Left ventricle myocardium superior (tissue), 1 donor: ENCODE results near the gene MAPK1. TPM values are rescaled to one million over a fixed set of nuclear protein-coding genes. Genes with fewer than 3 reads are reported as not detected.
"Not testable (repeated sequence)": the region's sequence is repeated elsewhere in the genome, so short reads cannot be mapped to it uniquely, and the experiment has no call there.

Source experiments
- ATAC-seq: fragments of 200-7000 bp; cut with Tn5 transposase; one replicate; pipeline ENCODE4 v1.9.1; 2020; ENCODE audit warnings: mild to moderate bottlenecking, moderate library complexity
- DNase-seq: peaks from one replicate; pipeline ENCODE4 v3.0.0-alpha.2; 2020
- intact Hi-C: fragments of 100-400 bp; cut with micrococcal nuclease; formaldehyde crosslinking; loops from one replicate; pipeline ENCODE4 v1.11.0; 2022
- total RNA-seq: library from RNA; stranded (reverse); fragmentation: NEBNext Ultra II Directional; extraction: Animal tissue kit (Norgen Biotek cat#: 25700); gene quantifications from one replicate; pipeline ENCODE4 v1.2.1, GENCODE V29; 2021
- donor health status: DM: no; HTN: yes; CAD: no; lungs with severe emphysema.

The MAPK1 gene
- total RNA-seq, 1 donor from 2014 or later: 80.5 TPM

GRCh38 chr22:21739828-21740377, 127.5 kb downstream of the MAPK1 start:
- DNase-seq: no peak
- intact Hi-C loops: no loop called here
- ATAC-seq: no peak

- intact Hi-C loops: no loop called here
- no peak for ATAC-seq
Measured at GRCh38 chr22:21738966-21739365, 128.5 kb downstream of the MAPK1 start.

GRCh38 chr22:21738081-21738480, 129.4 kb downstream of the MAPK1 start:
- DNase-seq (no peak), ATAC-seq (no peak)
- intact Hi-C loops: no loop called here

More at GRCh38 chr22:21738966-21739365, 128.5 kb downstream of the MAPK1 start:
- DNase-seq: no peak

GRCh38 chr22:21736948-21737347, 130.5 kb downstream of the MAPK1 start:
- intact Hi-C loops: no loop called here
- no peak for ATAC-seq
- no peak for DNase-seq

GRCh38 chr22:21736084-21736642, 131.3 kb downstream of the MAPK1 start:
- intact Hi-C loops: no loop called here
- no peak for DNase-seq
- ATAC-seq: no peak

GRCh38 chr22:21735200-21736083, 132.0 kb downstream of the MAPK1 start, which contains the start of gene YPEL1:
YPEL1 (minus strand) TSS chr22:21735794; CDS start chr22:21710744, 25,050 bp downstream.
- intact Hi-C loops: no loop called here
- peak; percentile 99 for DNase-seq
- ATAC-seq: peak; percentile 99

- ATAC-seq: no peak
- intact Hi-C loops: no loop called here
- no peak for DNase-seq
Measured at GRCh38 chr22:21734540-21735199, 132.8 kb downstream of the MAPK1 start.

GRCh38 chr22:21731503-21731902, 135.9 kb downstream of the MAPK1 start:
- DNase-seq (no peak), ATAC-seq (no peak)
- intact Hi-C loops: no loop called here

- ATAC-seq (no peak), DNase-seq (no peak)
- intact Hi-C loops: no loop called here
Measured at GRCh38 chr22:21730535-21731308, 136.7 kb downstream of the MAPK1 start.

GRCh38 chr22:21729184-21729583, 138.3 kb downstream of the MAPK1 start:
- intact Hi-C loops, DNase-seq, ATAC-seq: not testable (repeated sequence)

- DNase-seq (no peak), ATAC-seq (no peak)
- intact Hi-C loops: no loop called here
Measured at GRCh38 chr22:21728270-21728669, 139.2 kb downstream of the MAPK1 start.

- intact Hi-C loops: no loop called here
- ATAC-seq (no peak), DNase-seq (no peak)
Measured at GRCh38 chr22:21727768-21728167, 139.7 kb downstream of the MAPK1 start.

GRCh38 chr22:21727159-21727558, 140.3 kb downstream of the MAPK1 start:
- DNase-seq (no peak), ATAC-seq (no peak)
- intact Hi-C loops: no loop called here

GRCh38 chr22:21726650-21727049, 140.8 kb downstream of the MAPK1 start:
- ATAC-seq (no peak), DNase-seq (no peak)
- intact Hi-C loops: no loop called here

GRCh38 chr22:21725956-21726649, 141.3 kb downstream of the MAPK1 start:
- no peak for ATAC-seq
- DNase-seq: no peak
- intact Hi-C loops: no loop called here

- ATAC-seq, DNase-seq, intact Hi-C loops: not testable (repeated sequence)
Measured at GRCh38 chr22:21724496-21724895, 142.9 kb downstream of the MAPK1 start.

- intact Hi-C loops, DNase-seq, ATAC-seq: not testable (repeated sequence)
Measured at GRCh38 chr22:21721195-21721852, 146.1 kb downstream of the MAPK1 start.
